ENCODE measurements around the gene CAMK2D. TPM values are rescaled to one million over a fixed set of nuclear protein-coding genes. Genes with fewer than 3 reads are reported as not detected.

The CAMK2D gene
- total and polyA plus RNA-seq, 2 experiments from 2014 or later: 4.9 to 14.6 TPM

DNA sequence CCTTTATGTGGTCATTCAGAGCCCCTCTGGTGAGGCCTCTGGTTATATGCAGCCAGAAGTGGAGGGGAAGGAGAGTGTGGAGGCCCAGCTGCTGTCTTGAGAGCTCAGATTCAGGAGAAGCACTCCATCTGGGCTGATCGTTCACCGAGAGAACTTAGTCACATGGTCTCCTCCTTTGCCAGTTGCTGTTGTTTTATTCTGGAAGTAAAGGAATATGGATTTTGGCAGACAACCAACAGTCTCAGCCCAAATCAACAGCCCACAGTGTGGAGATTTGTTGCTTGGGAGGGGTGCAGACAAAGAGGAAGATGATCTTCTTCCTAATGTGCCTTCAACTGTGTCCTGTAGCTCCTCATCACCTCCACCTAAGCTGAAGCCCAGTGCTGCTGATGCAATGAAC lies 356.7 kb downstream of the CAMK2D start:
- ATAC-seq (no peak), DNase-seq (ENCODE audit: low spot score) (no peak)
- Histone ChIP-seq H3K79me2 (replicated peaks; ENCODE audit: insufficient read depth) (no peaks in the 10 kb centered on the region), H3K4me3 (no peak overlapping the region), H3F3A (replicated peaks; ENCODE audit: low read depth) (no peaks in the 10 kb centered on the region), H2AFZ (0 out of 2 replicates have a peak overlapping the region, but pooled peaks have one; percentile 30), H3K4me1 (ENCODE audit: insufficient read depth) (no peaks in the 10 kb centered on the region), H3K4me2 (no peak overlapping the region), H3K27ac (ENCODE audit: low read depth) (no peak overlapping the region), H4K20me1 (replicated peaks; ENCODE audit: insufficient read depth) (no peaks in the 10 kb centered on the region), H3K36me3 (ENCODE audit: insufficient read depth) (no peaks in the 10 kb centered on the region), H3K9me2 (ENCODE audit: insufficient read depth) (peaks cover 12% of the 10 kb centered on the region; the same call in 1 of the 2 replicates), H3K27me3 (ENCODE audit: insufficient read depth) (no peaks in the 10 kb centered on the region)
- Mint-ChIP-seq H3K36me3 (ENCODE audit: low read depth) (no peaks in the 10 kb centered on the region; the same call in 2 of the 3 replicates), H3K4me3 (no peak overlapping the region), H3K27ac (no peak overlapping the region), H3K9me3 (no peaks in the 10 kb centered on the region; the same call in 2 of the 3 replicates), H3K4me1 (peaks cover 12% of the 10 kb centered on the region), H3K27me3 (ENCODE audit: insufficient read depth, low read depth, poor library complexity) (no peaks in the 10 kb centered on the region)
- TF ChIP-seq CTCF (conservative IDR thresholded peaks at IDR 0.05; ENCODE audit: low read depth in 2 of 2) (no peak), JUNB (IDR thresholded peaks at IDR 0.05; ENCODE audit: unreplicated experiment) (no peak), EZH2 (IDR thresholded peaks at IDR 0.05; ENCODE audit: low read depth, unreplicated experiment) (no peak), POLR2AphosphoS5 (IDR thresholded peaks at IDR 0.05; ENCODE audit: low read depth) (no peak), ZNF331 (CRISPR knock-in tag; IDR thresholded peaks at IDR 0.05; ENCODE audit: low read depth) (no peak), STAT1 (IDR thresholded peaks at IDR 0.05; ENCODE audit: unreplicated experiment) (no peak), ETS1 (IDR thresholded peaks at IDR 0.05) (no peak), NANOG (IDR thresholded peaks at IDR 0.05; ENCODE audit: borderline replicate concordance) (no peak), EZH2phosphoT487 (IDR thresholded peaks at IDR 0.05; ENCODE audit: unreplicated experiment) (no peak), ZNF114 (CRISPR knock-in tag; IDR thresholded peaks at IDR 0.05) (no peak), CREB1 (CRISPR knock-in tag; IDR thresholded peaks at IDR 0.05; ENCODE audit: low read depth) (no peak)
- TF ChIP-seq, protein P1, sequence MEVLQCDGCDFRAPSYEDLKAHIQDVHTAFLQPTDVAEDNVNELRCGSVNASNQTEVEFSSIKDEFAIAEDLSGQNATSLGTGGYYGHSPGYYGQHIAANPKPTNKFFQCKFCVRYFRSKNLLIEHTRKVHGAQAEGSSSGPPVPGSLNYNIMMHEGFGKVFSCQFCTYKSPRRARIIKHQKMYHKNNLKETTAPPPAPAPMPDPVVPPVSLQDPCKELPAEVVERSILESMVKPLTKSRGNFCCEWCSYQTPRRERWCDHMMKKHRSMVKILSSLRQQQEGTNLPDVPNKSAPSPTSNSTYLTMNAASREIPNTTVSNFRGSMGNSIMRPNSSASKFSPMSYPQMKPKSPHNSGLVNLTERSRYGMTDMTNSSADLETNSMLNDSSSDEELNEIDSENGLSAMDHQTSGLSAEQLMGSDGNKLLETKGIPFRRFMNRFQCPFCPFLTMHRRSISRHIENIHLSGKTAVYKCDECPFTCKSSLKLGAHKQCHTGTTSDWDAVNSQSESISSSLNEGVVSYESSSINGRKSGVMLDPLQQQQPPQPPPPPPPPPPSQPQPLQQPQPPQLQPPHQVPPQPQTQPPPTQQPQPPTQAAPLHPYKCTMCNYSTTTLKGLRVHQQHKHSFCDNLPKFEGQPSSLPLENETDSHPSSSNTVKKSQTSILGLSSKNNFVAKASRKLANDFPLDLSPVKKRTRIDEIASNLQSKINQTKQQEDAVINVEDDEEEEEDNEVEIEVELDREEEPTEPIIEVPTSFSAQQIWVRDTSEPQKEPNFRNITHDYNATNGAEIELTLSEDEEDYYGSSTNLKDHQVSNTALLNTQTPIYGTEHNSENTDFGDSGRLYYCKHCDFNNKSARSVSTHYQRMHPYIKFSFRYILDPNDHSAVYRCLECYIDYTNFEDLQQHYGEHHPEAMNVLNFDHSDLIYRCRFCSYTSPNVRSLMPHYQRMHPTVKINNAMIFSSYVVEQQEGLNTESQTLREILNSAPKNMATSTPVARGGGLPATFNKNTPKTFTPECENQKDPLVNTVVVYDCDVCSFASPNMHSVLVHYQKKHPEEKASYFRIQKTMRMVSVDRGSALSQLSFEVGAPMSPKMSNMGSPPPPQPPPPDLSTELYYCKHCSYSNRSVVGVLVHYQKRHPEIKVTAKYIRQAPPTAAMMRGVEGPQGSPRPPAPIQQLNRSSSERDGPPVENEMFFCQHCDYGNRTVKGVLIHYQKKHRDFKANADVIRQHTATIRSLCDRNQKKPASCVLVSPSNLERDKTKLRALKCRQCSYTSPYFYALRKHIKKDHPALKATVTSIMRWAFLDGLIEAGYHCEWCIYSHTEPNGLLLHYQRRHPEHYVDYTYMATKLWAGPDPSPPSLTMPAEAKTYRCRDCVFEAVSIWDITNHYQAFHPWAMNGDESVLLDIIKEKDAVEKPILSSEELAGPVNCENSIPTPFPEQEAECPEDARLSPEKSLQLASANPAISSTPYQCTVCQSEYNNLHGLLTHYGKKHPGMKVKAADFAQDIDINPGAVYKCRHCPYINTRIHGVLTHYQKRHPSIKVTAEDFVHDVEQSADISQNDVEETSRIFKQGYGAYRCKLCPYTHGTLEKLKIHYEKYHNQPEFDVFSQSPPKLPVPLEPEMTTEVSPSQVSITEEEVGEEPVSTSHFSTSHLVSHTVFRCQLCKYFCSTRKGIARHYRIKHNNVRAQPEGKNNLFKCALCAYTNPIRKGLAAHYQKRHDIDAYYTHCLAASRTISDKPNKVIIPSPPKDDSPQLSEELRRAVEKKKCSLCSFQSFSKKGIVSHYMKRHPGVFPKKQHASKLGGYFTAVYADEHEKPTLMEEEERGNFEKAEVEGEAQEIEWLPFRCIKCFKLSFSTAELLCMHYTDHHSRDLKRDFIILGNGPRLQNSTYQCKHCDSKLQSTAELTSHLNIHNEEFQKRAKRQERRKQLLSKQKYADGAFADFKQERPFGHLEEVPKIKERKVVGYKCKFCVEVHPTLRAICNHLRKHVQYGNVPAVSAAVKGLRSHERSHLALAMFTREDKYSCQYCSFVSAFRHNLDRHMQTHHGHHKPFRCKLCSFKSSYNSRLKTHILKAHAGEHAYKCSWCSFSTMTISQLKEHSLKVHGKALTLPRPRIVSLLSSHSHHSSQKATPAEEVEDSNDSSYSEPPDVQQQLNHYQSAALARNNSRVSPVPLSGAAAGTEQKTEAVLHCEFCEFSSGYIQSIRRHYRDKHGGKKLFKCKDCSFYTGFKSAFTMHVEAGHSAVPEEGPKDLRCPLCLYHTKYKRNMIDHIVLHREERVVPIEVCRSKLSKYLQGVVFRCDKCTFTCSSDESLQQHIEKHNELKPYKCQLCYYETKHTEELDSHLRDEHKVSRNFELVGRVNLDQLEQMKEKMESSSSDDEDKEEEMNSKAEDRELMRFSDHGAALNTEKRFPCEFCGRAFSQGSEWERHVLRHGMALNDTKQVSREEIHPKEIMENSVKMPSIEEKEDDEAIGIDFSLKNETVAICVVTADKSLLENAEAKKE (CRISPR knock-in tag; IDR thresholded peaks at IDR 0.05): no peak
- TF ChIP-seq, protein P2, sequence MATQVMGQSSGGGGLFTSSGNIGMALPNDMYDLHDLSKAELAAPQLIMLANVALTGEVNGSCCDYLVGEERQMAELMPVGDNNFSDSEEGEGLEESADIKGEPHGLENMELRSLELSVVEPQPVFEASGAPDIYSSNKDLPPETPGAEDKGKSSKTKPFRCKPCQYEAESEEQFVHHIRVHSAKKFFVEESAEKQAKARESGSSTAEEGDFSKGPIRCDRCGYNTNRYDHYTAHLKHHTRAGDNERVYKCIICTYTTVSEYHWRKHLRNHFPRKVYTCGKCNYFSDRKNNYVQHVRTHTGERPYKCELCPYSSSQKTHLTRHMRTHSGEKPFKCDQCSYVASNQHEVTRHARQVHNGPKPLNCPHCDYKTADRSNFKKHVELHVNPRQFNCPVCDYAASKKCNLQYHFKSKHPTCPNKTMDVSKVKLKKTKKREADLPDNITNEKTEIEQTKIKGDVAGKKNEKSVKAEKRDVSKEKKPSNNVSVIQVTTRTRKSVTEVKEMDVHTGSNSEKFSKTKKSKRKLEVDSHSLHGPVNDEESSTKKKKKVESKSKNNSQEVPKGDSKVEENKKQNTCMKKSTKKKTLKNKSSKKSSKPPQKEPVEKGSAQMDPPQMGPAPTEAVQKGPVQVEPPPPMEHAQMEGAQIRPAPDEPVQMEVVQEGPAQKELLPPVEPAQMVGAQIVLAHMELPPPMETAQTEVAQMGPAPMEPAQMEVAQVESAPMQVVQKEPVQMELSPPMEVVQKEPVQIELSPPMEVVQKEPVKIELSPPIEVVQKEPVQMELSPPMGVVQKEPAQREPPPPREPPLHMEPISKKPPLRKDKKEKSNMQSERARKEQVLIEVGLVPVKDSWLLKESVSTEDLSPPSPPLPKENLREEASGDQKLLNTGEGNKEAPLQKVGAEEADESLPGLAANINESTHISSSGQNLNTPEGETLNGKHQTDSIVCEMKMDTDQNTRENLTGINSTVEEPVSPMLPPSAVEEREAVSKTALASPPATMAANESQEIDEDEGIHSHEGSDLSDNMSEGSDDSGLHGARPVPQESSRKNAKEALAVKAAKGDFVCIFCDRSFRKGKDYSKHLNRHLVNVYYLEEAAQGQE (IDR thresholded peaks at IDR 0.05; ENCODE audit: unreplicated experiment): no peak
